Activated CD4-positive, CD25-positive, alpha-beta regulatory T cell (primary cell): ENCODE data around the gene PPM1G.
"Not testable (repeated sequence)": the region's sequence is repeated elsewhere in the genome, so short reads cannot be mapped to it uniquely, and the experiment has no call there.

ENCODE experiments used
- DNase-seq, 4 experiments: peaks; one replicate each; lab custom pipeline; 2025; lab: John Stamatoyannopoulos, UW

PPM1G gene

DNA sequence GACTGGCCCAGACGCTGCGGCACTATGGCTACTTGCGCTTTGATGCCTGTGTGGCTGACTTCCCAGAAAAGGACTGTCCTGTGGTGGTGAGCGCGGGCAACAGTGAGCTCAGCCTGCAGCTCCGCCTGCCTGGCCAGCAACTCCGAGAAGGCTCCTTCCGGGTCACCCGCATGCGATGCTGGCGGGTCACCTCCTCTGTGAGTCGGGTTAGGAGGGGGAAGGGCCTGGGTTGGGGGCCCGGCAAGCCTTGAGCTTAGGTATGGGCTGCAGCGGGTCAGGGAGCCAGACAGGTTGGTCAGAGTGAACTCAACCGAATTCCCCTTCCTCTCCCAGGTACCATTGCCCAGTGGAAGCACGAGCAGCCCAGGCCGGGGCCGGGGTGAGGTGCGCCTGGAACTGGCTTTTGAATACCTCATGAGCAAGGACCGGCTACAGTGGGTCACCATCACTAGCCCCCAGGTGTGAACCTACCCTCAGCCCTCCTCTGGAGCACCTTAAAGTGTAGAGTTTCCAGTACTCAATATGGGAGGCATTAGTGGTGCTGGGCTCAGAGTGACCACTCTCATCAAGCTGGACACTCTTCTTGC is 33.8 kb downstream of the PPM1G start:
- DNase-seq, result no peak

DNA sequence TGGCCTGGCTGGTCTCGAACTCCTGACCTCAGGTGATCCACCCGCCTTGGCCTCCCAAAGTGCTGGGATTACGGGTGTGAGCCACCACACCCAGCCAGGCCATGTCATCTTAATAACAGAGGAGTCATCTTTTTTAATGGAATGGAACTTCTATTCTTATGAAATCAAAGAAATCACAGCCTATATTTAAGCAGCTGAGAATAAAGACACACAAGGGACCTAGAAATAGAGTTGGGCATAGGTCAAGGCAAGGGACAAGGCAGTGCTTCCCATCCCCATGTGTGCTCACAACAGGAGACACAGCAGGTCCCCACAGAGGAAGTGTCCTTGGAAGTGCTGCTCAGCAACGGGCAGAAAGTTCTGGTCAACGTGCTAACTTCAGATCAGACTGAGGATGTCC is 35.8 kb downstream of the PPM1G start:
- DNase-seq, result no peak

DNA sequence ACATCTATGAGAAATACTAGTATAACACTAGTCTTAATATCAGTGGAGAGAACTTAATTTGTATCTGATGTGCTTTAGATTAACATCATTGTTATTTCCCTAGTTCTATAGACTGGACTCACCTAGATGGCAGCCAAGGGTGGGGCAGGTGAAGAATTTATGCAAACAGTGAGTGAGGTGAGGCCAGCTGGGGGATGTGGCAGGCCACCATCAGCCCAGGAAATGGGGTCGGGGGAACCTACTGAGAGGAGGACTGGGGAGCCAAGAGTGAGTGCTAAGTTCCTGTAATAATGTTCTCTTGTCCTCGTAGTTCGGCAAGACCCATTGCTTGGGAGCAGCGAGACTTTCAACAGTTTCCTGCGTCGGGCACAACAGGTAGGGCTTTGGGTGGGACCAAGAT is 36.5 kb downstream of the PPM1G start:
- no peak for DNase-seq

DNA sequence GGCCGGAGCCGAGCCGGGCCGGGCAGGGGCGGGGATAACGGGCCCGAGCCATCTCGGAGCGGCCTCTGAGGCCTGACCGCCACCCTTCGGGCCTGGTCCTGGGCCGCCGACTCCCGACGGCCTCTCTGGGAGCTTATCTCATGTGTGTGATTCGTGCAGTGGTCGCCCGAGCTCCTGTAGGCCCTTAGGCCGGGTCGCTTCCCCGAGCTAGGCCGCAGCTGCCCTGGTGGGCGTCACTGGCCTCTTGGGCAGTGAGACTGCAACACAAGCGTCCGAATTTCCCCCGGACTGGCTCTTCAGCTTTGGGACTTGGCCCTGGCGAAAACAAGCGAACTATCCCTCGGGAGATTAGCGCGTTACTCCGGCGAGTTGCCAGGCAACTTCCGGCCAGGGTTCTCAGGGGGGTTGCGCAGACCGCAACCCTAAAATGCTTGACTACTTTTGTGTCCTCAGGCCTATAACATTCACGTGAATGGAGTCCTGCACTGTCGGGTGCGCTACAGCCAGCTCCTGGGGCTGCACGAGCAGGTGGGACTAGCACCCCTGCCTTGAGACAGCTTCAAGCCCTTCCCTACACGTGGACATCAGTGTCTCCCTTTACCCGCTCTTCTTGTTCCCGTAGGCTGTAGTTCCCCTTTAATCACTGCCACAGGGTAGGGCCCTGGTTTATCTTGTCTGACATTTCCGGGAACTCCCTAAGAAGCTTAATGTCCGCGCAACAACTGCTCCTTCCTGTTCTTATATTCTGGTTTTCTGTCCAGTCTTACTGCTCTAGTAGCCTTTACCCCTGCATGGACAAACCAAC is 38.4 kb downstream of the PPM1G start:
- DNase-seq, result no peak

DNA sequence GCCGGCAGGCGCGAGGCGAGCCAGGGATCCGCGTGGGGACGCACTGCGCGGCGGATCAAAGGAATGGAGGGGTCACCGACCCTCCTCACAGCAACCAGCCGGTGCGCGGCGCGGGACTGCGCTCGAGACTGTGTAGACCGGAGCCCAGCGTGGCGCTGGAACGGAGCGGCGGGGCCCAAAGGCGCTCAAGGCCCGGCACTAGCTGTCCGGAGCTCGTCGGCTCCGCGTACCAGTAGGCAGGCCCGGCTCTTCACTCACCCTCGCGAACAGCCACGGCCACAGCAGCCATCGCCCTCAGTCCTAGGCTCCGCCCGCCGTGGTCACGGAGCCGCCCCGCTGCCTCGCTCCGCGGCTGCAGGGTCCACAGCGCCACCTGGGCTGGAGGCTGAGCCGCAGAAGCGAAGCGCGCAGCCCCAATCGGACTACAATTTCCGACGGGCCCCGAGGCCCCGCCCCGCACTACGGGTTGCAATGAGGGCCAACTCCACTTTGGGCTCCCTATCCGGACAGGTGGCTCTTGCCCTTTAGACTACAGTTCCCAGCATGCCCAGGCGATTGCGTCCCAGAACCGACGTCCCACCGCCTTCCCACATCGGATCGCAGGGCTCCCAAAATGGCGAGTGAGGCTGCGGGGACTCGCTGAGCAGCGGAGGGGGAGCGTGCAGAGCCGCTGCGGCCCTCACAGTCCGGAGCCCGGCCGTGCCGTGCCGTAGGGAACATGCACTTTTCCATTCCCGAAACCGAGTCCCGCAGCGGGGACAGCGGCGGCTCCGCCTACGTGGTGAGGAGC is 39.2 kb downstream of the PPM1G start, which contains the start of the genes EIF2B4 and SNX17:
Gene EIF2B4 (minus strand): TSS at position 313 of the 790 bp plus-strand sequence. CDS start 24 bp downstream, at position 289.
Gene SNX17 (plus strand): TSS at position 591 of the 790 bp plus-strand sequence. CDS start 128 bp downstream, at position 719.
- DNase-seq, result peak; percentile 96 to 99 (median 98)

DNA sequence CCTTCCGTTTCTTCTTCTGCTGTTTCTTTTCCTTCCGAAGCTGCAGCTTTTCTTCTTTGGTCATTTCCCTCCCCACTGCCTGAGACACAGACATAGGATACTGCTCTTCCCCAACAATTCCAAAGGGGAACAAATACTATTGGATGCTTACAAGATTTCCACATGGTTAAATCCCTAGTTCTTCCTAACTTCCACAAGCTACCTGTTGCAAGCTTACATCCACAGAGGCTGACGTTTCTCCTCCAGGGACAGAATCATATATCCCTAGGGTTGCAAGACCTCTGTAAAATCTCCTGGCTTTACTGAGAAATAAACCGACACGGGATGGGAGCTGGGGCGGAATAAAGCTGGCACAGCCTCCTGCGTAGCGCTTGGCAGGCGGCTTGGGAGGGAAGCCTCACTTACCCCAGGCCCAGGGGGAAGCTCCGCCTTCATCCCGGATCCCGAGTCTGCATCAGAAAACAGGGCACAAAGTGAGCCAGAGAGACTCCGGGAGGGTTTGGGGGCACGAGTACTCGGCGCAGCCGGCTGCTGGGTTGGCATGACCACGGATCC is 39.8 kb downstream of the PPM1G start:
- DNase-seq, result no peak

DNA sequence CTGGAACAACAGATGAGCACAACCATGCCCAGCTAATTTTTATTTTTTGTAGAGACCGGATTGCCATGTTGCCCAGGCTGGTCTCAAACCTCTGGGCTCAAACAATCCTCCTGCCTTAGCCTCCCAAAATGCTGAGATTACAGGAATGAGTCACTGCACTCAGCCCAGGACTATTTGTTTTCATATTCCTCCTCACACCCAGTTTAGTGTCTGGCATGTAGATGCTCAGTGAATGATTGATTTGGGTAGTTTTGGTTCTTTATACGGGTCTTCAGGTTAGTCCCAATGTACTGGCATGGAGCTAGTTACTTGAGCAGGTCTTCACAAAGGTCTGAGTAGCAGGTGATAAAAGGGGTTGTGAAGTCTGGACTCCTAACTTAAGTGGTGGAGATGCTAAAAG is 45.5 kb downstream of the PPM1G start:
- no peak for DNase-seq

DNA sequence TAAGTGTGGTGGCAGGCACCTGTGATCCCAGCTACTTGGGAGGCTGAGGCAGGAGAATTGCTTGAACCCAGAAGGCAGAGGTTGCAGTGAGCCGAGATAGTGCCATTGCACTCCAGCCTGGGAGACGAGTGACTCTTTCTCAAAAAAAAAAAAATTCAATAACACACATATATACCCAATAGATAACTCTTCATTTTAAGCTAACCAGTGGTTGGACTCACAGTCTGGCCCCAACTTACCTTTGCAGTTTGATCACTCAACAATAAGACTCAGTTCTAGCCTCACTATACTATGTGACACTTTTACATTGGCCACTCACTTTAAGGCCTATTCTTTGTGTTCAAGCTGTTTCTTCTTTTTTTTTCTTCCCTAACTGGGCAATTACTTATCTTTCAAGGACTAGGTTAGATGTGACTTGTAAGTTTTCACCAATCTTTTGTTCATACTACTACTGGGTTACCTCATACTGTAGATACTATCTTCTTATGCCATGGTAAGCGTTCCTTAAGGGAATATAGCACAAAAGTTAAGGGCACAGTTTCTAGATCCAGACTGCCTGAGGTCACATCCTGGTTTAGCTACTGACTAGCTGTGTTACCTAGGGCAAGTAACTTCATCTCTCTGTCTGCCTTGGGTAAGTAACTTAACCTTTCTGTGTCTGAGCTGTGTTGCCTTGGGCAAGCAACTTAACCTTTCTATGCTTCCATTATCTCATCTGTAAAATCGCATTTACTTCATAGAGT is 46.5 kb downstream of the PPM1G start:
- no peak for DNase-seq

DNA sequence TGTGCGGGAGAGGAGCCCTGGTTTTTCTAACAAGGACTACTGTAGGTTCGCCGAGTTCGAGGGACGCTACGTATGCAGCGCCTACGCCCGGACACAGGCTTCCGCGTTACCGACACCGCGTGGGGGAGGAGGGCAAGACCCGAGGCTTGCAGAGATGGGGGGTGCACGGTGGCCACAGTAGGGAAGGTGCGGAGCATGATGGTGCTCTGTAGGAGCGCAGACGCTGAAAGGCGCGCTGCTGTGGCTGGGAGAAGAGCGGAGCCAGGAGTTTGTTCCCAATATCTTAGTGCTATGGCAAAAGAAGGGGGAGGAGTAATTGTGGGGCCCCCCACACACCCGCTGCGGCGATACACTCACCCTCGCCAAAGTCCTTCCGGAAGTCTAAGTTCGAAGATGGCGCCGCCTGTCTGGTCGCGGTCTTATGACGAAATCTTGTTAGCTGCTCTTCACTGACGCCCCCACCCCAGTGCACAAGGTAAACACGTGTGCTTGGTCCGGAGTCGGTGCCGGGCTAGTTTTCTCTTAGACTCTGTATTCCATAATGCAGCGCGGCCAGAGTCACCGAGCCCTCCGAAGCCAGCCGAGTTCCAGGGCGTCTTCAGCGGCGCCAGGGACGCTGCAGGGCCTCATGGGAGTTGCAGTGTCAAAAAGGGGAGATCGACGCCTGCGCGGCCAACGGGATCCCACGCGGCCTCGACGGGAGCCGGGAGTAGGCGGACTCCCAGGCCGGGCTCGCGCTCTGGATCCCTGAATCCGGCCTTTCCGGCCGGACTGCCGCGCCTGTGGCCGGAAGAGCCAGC is 52.8 kb downstream of the PPM1G start, which contains the start of gene GTF3C2:
Gene GTF3C2 (minus strand): TSS at position 383 of the 800 bp plus-strand sequence. CDS start 13,210 bp downstream, outside the sequence.
- DNase-seq, result peak; percentile 70 to 81 (median 74)

DNA sequence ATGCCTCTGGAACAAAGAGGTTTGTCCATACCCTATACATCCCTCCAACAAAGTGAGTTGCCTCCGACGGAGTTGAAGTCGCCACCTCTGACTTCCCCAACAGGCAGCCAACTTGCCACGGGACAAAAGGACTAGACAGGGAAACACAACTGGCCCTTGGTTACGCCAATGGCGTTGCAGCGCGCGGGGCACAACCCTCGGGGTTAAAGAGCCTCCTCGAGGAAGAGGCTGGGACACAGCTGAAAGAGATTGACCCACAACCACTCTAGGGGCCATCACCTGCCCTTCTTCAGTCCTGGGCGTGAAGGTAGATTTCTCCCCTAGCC is 53.4 kb downstream of the PPM1G start:
- peak in 1 of 4 experiments; percentile 49 for DNase-seq

DNA sequence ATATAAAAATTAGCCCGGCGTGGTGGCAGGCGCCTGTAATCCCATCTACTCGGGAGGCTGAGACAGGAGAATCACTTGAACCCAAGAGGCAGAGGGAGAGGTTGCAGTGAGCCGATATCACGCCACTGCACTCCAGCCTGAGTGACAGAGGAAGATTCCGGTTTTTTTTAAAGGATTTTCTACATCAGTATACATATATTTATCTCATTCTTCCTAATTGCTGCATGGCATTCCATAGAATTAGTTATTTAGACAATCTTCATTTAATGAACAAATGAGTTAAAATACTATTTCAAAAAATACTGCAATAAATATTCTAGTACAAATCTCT is 54.8 kb downstream of the PPM1G start:
- no peak for DNase-seq

DNA sequence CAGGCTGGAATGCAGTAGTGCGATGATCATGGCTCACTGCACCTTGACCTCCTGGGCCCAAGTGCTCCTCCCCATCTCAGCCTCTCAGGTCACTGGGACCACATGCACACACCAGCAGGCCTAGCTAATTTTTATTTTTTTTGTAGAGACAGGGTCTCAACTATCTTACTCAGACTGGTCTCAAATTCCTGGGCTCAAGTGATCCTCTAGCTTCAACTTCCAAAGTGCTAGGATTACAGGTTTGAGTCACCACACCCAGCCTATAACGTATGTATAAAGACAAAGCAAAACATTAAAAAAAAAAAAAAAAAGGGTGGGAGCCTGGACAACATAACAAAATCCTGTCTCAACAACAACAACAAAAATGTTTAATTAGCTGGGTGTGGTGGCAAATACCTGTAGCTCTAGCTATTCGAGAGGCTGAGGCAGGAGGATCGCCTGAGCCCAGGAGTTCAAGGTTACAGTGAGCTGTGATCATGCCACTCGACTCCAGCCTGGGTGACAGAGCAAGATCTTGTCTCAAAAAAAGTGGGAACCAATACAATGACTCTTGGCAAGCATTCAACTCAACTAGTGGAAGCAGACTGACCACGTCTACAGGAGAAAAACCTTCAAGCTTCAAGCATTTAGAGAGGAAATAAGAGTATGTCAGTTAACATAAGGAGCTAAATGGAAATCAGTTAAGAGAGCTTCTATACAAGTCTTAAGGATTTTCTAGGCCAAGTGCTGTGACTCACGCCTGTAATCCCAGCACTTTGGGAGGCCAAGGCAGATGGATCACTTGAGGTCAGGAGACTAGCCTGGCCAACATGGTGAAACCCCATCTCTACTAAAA is 55.4 kb downstream of the PPM1G start:
- DNase-seq, result no peak

DNA sequence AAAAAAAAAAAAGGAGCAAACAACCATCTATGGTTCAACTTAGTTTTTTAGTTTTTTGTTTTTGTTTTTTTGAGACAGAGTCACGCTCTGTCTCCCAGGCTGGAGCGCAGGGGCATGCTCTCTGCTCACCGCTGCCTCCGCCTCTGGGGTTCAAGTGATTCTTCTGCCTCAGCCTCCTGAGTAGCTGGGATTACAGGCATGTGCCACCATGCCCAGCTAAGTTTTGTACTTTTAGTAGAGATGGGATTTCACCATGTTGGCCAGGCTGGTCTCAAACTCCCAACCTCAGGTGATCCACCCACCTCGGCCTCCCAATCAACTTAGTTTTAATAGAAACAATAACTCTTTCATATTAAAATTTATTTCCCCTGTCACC is 56.0 kb downstream of the PPM1G start:
- not testable (repeated sequence) for DNase-seq

DNA sequence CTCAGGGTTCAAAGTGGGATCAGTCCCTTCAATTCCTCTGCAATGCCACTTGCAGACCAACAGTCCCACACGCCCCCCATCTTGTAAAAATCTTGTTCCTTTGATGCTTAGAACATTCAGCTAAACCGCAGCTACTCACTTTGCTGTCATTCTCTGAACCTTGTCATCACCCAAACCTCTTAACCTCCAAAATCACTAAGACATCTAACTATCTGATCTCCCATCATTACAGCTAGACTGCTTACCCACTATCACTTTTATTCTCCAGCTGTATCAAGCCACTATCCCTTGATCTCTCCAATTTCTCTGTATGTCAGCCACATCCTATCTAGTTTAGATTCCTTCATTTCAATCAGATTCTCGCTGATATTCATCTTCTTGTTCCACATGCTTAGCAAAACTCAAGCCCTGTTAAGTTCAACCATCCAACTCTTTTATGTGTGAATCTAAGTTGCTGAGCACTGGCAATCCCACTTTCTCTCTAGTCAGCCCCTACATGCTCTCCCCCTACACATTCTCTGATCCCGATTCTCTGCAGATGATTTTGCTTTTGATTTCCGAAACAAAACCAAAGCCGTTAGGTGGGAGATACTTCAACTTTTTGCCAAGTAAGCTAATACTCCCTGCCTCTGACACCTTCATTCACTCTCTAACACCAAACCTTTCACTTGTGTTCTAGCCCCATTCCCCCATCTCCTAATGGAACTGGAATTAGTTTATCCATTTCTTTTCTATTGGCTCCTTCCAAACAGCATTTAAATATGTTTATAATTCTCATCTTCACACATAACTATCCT is 57.4 kb downstream of the PPM1G start:
- no peak for DNase-seq

DNA sequence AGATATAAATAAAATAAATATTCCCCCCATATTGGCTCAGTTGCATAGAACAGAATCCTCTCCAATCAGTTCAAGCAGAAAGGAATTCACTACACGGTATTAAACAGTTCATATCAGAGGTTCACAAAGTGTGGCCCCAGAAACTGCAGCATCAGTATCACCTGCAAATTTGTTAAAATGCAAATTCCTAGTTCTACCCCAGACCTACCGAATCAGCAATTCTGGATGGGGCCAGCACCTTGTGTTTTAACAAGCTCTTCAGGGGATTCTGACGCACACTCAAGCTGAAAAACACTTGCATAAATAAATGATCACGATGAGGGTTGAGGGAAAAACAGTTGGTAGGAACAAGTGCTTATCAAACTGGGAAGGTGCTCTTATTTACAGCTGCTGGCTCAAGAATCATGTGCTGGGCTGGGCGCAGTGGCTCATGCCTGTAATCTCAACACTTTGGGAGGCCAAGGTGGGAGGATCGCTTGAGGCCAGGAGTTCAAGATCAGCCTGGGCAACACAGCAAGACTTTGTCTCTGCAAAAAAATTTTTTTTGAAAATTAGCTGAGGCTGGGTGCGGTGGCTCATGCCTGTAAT is 59.2 kb downstream of the PPM1G start:
- DNase-seq, result no peak

DNA sequence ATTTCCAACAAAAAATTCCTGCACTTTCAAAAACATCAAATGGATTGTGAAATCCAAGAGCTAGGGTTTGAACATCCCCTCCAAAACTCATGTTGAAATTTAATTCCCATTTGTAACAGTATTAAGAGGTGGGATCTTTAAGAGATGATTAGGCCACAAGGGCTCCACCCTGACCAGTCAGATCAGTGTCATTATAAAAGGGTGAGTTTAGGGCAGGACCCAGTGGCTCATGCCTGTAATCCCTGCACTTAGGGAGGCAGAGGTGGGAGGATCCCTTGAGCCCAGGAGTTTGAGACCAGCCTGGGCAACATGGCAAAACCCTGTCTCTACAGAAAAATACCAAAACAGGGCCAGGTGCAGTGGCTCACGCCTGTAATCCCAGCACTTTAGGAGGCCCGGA is 61.8 kb downstream of the PPM1G start:
- DNase-seq, result no peak

DNA sequence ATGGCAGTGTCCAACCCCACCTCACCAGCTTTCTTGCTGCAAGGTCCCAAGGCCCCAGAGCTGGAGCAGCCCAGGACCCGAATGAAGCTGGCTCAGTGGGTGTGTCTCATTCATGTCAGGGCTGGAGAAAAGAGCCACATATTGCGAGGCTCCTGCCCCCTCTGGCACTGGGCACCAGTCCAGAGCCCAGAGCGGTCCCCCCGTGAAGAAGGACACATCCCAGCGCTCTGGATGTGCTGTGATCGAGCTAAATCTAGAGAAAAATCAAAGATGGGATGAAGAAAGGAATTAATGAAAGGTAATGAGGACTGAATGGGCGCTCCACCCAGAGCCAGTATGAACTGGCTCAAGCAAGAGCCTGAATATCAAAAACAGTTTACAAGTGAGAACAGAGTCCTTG is 73.2 kb downstream of the PPM1G start:
- no peak for DNase-seq

DNA sequence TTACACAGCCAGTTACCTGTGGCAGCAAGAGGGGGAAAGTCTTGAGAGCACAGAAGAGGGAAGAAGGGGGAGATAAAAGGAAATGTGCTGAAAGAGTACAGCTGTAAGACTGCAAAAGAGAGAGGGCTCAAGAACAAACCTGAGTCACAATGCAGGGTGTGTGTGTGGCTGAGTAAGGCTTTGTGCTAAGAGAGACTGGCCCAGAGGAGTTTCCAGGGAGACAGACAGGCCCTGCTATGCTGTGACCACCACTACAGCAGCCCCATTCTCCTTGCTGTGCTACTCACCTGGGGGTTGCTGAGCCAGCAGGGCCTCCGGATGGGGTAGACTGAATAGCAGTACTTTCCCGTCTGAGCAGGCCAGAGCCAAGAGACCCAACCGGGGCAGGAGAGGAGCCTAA is 74.1 kb downstream of the PPM1G start:
- no peak for DNase-seq
